Keratinocyte (primary cell): ENCODE data around the gene TIE1.

ENCODE experiments used
- EZH2 ChIP-seq: IDR thresholded peaks from one replicate; pipeline ENCODE4 v1.6.1; 2012; ENCODE audit warnings: inconsistent platforms, mild to moderate bottlenecking, low read length, moderate library complexity
- TF ChIP-seq, protein P1 (sequence below), 3 experiments: IDR thresholded peaks in 1 of 3; conservative IDR thresholded peaks in 1 of 3; optimal IDR thresholded peaks in 1 of 3; 2 replicates in 2 of 3; 3 replicates in 1 of 3; pipeline versions ENCODE3 to v1.5.1; 2011; ENCODE audit warnings: low read length in 3 of 3, mild to moderate bottlenecking in 3 of 3, moderate library complexity in 2 of 3, control low read depth in 1 of 3, inconsistent platforms in 1 of 3; ENCODE audit not compliant: insufficient read depth in 2 of 3; ENCODE audit errors: extremely low read depth in 1 of 3

DNA sequence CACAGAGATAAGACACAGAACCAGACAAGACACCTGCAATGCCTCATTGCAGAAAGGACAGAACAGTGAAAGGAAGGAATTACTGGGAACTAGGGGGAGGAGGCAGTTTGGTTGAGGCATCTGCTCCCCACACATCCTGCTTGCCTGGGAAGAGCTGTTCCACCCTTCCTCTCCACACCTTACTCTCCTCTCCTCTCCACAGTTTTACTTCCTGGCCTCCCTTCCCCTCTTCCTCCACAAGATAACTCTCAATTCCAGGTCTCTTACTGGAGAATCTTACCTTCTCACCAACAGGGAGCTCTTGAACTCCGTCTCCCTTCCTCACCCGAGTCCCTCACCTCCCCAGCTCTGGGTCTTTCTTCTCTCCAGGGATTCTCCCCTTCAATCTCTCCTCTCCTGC, 64.9 kb downstream of the TIE1 start:
- TF ChIP-seq EZH2: no peak
- TF ChIP-seq, protein P1, sequence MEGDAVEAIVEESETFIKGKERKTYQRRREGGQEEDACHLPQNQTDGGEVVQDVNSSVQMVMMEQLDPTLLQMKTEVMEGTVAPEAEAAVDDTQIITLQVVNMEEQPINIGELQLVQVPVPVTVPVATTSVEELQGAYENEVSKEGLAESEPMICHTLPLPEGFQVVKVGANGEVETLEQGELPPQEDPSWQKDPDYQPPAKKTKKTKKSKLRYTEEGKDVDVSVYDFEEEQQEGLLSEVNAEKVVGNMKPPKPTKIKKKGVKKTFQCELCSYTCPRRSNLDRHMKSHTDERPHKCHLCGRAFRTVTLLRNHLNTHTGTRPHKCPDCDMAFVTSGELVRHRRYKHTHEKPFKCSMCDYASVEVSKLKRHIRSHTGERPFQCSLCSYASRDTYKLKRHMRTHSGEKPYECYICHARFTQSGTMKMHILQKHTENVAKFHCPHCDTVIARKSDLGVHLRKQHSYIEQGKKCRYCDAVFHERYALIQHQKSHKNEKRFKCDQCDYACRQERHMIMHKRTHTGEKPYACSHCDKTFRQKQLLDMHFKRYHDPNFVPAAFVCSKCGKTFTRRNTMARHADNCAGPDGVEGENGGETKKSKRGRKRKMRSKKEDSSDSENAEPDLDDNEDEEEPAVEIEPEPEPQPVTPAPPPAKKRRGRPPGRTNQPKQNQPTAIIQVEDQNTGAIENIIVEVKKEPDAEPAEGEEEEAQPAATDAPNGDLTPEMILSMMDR (optimal IDR thresholded peaks at IDR 0.05 in 1 of 3, IDR thresholded peaks at IDR 0.05 in 1 of 3, conservative IDR thresholded peaks at IDR 0.05 in 1 of 3; ENCODE audit: extremely low read depth in 1 of 3, insufficient read depth in 2 of 3, low read length in 3 of 3): no peak
